ENCODE data around the gene PIGN.

DNA sequence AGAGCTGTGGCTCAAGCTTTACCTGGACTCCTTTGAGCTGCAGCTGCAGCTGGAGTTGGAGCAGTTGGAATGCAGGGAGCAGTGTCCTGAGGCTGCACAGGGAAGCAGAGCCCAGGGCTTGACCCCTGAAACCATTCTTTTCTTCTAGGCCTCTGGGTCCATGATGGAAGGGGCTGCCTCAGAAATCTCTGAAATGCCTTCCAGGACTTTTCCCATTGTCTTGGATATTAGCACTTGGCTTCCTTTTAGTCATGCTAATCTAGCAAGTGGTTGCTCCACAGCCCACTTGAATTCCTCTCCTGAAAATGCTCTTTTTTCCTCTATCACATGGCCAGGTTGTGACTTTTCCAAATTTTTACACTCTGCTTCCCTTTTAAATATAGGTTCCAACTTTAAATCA, 185.5 kb downstream of the PIGN start:
- TF ChIP-seq, protein P1, sequence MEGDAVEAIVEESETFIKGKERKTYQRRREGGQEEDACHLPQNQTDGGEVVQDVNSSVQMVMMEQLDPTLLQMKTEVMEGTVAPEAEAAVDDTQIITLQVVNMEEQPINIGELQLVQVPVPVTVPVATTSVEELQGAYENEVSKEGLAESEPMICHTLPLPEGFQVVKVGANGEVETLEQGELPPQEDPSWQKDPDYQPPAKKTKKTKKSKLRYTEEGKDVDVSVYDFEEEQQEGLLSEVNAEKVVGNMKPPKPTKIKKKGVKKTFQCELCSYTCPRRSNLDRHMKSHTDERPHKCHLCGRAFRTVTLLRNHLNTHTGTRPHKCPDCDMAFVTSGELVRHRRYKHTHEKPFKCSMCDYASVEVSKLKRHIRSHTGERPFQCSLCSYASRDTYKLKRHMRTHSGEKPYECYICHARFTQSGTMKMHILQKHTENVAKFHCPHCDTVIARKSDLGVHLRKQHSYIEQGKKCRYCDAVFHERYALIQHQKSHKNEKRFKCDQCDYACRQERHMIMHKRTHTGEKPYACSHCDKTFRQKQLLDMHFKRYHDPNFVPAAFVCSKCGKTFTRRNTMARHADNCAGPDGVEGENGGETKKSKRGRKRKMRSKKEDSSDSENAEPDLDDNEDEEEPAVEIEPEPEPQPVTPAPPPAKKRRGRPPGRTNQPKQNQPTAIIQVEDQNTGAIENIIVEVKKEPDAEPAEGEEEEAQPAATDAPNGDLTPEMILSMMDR (IDR thresholded peaks at IDR 0.05; ENCODE audit: low read depth, low read length), result no peak
- TF ChIP-seq EZH2phosphoT487 (IDR thresholded peaks at IDR 0.05; ENCODE audit: low read depth), result no peak
